NCI-H748 (cell line): ENCODE results near the gene ZNF32.

Experiments used
- DNase-seq: peaks from one replicate; lab custom pipeline; 2025; ENCODE audit not compliant: unreplicated experiment; lab: John Stamatoyannopoulos, UW

Gene ZNF32, protein sequence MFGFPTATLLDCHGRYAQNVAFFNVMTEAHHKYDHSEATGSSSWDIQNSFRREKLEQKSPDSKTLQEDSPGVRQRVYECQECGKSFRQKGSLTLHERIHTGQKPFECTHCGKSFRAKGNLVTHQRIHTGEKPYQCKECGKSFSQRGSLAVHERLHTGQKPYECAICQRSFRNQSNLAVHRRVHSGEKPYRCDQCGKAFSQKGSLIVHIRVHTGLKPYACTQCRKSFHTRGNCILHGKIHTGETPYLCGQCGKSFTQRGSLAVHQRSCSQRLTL

DNA sequence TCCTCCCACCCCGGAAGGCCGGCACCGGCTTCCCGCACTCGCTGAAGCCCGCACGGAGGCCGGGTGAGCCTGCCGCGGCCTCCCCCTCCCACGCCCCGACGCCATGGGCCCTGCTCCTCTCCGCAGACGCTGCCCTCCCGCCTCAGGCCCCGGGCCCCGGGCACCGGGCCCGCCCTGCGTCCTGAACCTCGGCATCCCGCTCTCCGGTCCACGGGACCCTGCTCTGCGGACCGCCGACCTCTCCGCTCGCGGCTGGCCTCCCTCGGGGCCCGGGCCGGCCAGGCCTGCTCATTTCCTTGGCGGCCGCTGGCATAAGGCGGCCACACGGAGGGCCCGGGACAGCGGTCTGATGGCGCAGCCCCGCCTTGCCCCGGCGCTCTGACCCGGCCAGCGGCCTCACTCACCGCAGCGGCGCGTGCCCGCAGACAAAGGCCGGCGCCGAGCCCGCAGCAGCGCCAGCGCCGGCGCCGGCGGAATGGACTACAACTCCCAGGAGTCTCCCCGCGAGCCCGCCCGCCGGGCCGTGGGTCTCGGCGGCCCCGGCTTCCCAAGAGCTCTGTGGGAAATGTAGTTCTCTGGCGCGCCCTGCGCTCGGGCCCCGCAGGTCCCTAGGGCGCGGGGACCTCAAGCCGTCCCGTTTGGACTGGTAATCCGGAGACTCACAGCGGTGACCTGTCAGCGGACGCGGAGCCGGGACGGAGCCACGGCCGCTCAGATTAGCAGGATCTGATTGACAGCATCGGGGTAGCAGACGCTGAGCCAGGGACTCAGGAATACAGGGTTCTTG is at the start of gene ZNF32:
ZNF32 (minus strand) TSS at position 484 of the 787 bp plus-strand sequence. CDS start 2,748 bp downstream, outside the sequence.
- peak; percentile 83 for DNase-seq

DNA sequence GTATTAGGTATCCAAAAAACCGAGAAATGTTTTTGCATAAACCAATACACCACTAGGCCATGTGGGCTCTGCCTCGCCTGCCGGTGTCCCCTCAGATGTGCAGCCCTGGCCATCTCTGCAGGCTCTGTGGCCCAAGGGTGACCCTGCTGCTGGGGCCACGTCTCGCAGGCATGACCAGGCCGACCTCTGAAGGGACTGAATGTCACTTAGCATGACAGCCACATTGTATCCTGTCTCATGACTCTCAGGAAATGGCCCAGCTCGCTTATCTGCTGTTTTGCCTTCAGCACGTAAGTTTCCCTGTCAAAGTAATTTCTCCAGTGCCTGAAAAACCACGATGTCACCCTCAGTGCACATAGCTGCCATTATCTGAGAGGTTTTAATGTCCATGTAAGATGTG is 49.5 kb upstream of the ZNF32 start:
- no peak for DNase-seq

DNA sequence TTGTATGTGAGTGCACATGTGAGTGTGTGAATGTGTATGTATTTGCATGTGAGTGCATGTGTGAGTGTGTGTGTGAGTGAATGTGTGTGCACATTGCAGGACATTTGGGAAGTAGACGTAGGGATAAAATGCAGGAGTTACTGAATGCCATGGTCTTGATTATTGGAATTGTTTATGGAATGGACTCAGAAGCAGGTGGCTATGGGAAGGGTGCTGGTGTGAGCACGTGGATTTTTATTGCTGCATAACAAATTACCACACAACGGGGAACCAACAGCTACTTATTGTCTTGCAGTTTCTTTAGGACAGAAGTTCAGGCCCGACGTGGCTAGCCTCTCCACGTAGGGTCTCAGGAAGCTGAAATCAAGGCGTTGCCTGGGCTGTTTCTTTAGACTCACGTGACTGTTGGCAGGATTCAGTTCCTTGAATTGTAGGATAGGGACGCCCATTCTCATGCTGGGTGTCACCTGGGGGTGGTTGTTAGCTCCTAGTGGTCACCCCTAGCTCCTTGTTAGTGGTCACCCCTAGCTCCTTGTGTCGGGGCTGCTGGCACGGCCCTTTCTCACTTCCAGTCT is 48.3 kb upstream of the ZNF32 start:
- DNase-seq = no peak

DNA sequence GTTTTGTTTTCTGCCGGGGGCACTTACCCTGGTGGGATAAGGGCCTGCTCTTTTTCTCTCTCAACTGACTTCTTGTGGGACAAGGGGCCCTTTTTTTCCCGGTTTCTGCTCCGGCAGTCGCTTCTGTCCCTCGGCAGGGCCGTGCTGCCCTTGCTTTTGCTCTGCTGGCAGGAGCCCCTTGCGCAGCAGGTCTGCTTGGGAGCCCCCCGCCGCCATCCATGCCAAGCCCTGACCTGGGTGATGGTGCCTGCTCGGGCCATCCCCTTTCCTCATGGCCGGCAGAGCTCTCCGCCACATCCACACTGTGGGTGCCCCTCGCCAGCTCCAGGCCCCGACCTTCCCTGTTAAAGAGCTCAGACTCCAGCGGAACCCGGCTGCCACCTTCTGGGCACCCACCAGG is 47.0 kb upstream of the ZNF32 start:
- no peak for DNase-seq

DNA sequence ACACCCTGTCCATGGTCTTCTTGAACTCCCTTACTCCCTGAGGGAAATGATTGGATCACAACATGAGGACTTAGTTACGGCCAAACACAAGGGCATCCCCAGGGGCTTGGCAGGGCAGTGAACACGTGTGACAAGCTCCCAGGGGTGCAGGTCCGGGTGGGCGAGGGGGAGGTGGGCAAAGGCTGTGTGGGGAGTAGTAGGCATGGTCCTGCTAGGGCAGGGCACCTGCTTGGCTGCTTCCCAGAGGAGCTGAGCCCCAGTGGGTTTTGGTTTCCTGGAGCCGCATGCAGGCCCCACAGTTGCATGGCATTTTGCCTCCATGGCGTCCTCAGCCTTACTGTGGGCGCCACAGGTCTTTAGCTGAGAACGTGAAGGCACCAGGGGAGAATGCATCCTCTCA is 46.6 kb upstream of the ZNF32 start:
- no peak for DNase-seq

DNA sequence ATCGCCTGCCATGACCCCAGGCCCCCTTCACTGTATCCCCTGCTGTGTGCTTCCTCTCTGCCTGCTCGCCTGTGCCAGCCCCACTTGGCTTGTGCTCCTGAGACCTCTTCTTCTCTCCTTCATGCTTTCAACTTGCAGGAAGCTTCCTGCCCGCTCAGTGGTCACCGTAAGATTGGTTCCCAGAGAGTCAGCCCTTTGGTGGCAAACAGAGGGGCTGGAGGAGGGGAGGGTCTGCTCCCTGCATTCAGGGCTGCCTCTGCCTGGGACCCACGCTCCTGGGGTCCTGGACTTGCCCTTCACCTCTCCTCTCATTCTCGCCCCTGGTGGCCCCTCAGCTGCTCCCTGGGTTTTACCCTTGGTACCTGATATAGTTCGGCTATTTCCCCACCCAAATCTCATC is 45.8 kb upstream of the ZNF32 start:
- no peak for DNase-seq

DNA sequence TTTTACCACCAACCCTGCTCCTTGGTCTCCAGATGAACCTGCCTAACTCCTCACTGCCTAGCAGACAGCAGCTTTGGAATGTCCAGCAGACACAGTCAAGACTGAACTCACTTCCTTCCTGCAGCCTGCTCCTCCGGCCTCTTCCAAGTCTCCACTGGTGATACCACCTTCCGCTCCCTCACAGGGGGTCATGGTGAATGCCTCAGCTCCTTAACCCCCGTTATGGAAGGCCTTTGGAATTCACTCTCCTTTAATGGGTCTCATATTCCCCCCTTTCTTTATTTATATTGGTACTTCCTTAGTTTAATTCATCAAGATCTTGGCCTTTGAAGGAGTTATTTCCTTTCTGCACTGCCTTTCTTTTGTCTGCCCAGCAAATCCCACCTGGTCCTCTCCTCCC is 44.9 kb upstream of the ZNF32 start:
- no peak for DNase-seq

DNA sequence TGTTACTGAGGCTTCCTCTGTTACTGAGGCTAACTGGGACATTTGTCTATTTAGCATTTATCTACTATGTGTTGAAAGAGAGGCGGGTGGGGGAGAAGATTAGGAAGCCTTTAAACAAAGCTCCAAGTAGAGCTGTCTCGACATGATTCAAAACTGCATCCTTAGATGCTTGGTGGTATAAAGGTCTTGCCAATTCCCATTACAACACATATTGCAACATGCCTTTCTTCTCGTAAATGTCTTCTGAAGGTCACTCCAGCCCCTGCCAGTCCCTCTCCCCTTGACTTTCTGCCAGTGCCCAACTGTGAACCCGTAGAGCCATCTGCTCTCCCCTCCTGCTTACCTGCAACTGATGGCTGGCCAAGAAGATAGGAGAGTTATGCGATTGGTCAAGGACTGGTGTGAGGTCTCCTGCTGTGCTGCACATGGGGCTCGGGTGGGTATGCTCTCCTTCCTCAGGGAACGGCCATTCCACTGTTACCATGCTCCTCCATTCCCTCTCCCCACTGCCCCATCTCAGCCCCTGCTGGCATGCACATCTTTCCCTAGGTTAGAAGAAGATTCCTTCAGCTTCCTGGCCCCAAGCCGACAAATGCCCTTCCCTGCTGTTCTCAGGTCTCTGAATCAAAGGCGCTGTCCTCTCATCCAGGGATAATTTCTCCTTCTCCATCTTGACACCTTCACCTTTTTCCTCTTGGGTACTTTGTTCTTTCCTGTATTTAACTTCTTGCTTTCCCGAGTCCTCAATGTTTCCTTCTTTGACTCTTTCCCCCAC is 43.6 kb upstream of the ZNF32 start:
- DNase-seq = no peak

DNA sequence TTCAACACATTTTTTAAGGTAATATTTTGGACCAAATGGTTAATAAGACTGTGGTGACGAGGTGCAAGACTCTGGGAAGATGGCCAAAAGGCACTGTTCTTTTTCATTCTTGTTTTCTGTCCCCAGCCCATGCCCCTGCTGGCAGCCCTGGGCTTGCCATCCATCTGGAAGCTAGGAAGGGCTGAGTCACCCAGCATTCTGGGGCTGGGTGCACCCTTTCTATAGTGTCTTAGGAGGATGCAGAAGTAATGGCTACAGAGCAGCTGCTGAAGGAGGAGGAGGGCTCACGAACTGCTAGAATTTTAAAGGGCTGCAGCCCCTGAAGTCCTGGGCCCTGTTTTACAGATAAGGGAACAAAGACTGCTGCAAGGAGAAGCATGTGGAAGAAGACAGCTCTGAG is 42.8 kb upstream of the ZNF32 start:
- DNase-seq = no peak

DNA sequence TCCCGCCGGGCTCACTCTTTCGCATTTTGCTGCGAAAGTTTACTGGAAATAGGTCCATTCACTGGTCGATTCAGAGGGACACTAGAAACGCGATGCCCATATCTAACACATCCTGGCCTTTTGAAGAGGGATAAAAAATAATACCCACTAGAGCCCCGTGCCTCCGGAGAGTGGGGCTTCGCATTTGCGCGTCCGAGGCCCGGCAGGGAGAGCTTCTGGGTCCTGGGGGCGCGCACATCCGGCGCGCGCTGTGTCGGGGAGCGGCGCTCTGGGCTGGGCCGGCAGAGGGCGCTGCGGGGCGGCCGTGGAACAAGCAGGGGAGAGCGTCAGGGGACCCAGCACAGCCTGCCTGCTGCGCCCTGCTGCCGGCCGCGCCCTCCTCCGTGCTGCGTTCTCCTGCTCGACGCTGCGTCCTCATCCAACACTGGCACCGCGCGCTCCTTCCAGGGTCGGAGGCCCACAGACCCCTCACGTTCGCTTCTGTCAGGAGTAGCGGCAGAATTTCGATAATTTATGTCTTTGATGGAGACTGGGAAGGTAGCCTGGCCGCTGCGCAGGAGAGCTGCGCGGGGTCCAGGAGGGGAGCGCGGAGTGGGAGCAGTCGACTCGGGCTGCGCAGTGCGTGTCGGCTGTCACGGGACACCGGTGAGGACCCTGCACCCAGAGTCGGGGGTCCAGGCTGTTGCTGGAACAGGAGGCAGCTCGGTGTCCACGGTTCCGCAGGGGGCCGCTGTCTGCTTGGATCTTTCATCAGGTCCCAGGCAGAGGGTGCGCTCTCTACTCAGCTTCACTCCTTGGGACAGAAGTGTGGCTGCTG is 41.5 kb upstream of the ZNF32 start:
- peak; percentile 76 for DNase-seq

DNA sequence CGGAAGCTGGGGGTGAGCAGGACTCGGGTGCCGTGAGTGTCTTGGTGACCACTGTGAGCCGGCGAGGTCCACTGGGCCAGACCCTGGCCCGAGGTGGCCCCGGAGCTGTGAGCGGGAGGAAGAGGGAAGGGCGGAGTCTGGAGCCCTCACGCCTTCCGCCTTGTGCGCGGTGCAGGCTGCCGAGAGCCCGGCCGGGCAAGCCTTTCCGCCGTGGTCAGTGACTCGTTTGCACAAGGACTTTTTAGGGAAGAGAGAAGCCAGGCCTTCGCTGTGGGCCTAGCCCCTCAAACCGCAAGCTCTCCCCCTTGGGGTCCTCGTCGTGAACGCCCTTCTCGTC is 40.9 kb upstream of the ZNF32 start:
- peak; percentile 27 for DNase-seq

DNA sequence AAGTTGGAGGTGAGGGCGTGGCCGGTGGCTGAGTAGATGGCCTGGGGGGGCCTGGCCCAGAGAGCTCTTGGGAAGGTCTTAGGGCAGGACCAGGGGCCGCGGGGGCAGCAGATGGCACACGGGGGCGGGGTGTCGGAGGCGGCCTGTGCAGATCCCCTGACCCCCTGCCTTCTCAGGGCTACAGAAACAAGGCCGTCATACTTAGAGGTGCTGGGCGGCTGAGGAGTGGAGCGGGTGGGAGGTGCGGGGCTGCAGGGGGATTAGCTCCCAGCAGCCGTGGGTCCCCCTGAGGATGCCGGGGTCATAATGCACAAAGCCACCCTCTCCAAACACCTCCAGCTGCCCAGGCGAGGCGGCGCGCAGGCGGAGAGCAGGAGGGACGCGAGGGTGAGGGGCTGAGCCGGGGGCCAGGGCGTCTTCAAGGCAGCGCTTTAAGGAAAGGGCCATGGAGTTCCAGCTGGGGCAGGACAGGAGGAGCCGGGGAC is 40.4 kb upstream of the ZNF32 start:
- no peak for DNase-seq

DNA sequence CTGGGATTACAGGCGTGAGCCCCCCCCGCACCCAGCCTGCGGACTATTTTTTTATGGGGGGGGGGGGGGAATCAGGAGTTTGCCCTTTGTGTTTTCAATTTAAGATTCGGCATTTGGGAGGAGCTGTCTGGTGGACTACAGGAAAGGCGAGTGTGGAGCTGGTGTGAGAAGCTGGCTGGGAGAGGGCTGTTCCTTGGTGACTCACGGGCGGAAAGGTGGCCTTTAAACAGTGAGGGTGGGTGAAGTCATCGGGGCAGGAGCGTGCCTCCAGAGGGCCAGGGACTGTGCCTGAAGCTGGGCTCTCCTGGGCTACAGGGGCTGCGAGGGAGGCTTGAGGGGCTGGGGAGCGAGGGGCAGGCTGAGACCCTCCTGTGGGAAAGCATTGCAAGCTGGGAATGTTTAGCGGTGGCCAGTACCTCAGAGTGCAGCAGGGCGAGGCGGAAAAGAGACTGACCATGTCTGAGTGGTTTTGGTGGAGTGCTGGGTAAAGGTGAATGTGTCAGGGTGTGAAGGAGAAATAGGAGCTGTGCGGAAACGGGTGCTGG is 39.7 kb upstream of the ZNF32 start:
- no peak for DNase-seq

DNA sequence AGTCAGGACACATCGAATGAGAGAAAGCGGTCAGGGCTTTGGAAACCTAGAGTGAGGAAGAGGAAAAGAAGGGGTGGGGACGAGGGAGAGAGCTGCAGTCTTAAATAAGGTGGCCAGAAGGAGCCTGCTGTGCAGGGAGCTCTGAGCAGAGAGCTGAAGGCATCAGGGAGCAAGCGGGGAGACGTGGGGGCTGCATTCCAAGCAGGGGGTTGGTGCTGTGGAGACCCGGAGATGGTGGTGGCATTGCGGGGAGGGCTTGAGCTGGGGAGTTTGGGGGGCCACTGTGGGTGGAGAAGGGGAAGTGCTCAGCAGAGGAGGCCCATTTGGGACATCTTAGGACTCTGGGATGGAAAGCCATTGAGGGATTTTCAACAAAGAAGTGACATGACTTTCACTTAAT is 38.7 kb upstream of the ZNF32 start:
- no peak for DNase-seq

DNA sequence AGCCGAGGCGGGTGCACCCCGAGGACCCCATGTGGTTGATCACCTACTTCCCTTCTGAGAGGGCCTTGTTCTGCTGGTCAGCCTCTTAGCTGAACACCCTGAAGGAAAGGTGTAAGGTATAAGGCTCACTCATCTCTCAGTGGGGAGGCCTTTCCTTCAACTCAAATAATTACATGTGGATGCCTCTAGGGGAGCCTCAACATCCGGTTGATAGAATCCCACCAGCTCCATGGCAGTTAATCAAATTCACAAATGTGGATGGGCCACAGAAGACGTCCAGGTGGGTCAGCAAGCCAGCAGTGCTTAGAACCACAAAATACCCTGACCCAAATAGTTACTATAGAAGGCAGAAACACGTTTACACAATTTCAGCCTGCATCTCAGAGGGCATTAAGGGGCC is 37.7 kb upstream of the ZNF32 start:
- DNase-seq = no peak

DNA sequence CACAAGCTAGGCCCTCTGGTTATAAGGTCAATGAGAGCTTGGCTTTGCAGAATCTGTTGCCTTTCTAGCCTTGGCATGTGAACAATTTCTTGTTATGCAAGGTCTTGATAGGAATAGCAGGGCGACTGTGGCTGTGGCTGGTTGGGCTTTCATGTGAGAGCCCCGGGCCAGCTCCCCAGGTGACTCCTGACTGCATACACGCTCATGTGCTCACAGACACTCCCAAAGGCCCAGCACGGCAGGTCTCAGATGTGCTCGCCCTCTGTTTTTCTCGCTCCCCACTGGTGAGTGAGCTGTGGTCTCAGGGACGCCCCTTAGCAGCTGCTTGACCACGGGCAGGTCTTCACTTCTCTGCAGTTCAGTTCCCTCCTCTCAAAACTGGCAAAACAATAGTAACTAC is 37.1 kb upstream of the ZNF32 start:
- no peak for DNase-seq

DNA sequence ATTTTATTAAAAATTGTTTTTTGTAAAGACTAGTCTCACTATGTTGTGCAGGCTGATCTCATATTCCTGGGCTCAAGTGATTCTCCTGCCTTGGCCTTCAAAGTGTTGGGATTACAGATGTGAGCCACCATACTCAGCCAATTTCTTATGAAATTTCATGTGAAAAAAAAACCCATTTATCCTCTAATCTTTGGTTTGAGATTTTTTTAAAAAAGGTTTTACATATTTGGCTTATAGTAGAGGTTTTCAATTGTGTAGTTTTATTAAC is 35.5 kb upstream of the ZNF32 start:
- DNase-seq = no peak

DNA sequence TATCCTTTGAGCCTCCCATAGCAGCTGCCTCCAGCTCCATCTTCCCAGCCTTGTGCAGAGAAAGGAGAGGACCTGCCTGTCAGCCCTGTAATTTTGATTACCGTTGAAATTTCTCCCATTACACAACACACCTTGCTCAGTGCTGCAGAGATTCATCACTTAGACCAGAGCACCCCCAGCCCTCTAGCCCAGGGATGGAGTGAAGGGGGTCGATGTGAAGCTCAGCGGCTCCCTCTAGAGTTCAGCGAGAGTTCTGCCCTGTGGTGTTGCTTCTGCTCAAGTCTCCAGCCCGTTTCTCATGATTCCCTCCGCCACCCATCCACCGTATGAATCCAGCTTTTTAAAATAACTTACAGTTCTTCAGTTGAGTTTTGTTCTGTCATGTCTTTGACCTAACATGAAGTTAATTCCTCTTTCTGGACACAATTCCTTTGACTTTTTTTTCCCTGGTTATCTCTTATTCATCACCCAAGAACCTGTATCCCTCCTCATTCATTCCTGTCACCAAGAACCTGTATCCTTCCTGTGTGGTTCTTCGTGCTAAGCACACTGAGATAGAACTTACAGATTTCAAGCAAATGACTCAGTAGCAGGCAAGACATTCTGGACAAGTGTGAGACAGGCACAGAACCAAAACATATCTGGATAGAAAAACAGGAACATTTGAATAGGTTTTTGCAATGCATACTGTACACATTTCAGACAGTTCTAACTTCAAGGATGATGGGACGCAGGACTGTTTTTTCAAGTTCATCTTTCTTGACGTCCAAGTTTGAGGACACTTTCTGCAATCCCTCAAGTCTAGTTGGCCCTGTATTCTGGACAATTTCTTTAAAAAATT is 35.0 kb upstream of the ZNF32 start:
- DNase-seq = peak; percentile 24

DNA sequence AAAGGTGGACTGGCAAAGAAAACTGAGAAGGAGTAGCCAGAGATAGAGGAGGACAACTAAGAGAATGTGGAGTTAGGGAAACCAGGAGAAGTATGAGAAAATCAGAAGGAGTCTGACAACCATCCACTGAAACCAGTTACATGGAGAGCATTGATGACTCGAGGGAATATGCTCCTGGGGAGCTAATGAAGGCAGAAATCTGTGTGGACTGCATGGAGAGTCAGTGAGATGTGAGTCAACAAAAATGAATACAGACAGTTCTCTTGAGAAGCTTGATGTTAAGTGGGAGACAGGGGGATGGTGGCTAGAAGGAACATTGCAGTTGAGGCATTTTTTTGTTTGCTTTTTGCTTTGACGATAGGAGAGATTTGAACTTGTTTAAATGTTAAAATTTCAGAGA is 34.3 kb upstream of the ZNF32 start:
- no peak for DNase-seq

DNA sequence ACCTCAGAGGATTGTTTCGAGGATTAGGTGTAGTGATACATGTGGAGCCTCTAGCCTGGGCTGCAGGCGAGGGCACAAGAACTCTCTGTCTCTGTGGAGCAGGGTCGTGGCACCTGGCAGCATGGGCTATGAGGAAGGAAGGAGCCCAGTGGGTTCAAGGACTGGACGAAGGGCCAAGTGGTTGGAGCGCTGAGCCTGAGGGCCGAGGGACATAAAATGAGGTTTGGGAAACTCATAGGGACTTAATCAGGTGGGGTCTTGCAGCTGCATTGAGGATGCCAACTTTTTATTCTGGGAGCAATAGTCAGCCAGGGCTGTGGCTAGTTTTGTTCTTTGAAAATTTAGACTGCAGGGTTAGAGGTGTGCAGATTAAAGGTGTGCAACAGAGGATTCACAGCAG is 33.0 kb upstream of the ZNF32 start:
- no peak for DNase-seq
